SK-N-SH (cell line): ENCODE results near the gene KCNE3.

ENCODE experiments used
- FOSL2 ChIP-seq: IDR thresholded peaks from 2 replicates; pipeline ENCODE4 v1.4.0; 2012; ENCODE audit warnings: low read depth, mild to moderate bottlenecking, moderate library complexity, borderline replicate concordance
- POLR2AphosphoS5 ChIP-seq: IDR thresholded peaks from 2 replicates; pipeline ENCODE4 v1.6.1; 2012; ENCODE audit warnings: low read depth, low read length
- RFX5 ChIP-seq: IDR thresholded peaks from 2 replicates; pipeline ENCODE4 v1.6.1; 2012; ENCODE audit warnings: mild to moderate bottlenecking, improper control_type of control experiment, low read length
- SIN3A ChIP-seq: IDR thresholded peaks from 2 replicates; pipeline ENCODE4 v1.6.1; 2012; ENCODE audit warnings: low read depth, mild to moderate bottlenecking, low read length, moderate library complexity, borderline replicate concordance
- TAF1 ChIP-seq: IDR thresholded peaks from 2 replicates; pipeline ENCODE4 v1.6.1; 2012; ENCODE audit warnings: low read depth, mild to moderate bottlenecking, low read length, moderate library complexity, borderline replicate concordance
- TF ChIP-seq, protein P1 (sequence below): fragments of 150-350 bp; IDR thresholded peaks from 2 replicates; pipeline ENCODE4 v1.6.1; 2017; ENCODE audit warnings: antibody characterized with exemption, low read length, low read depth, borderline replicate concordance
- TF ChIP-seq, protein P2 (sequence below): fragments of 150-350 bp; IDR thresholded peaks from 2 replicates; pipeline ENCODE4 v1.6.1; 2016; ENCODE audit warnings: mild to moderate bottlenecking, low read depth, low read length

DNA sequence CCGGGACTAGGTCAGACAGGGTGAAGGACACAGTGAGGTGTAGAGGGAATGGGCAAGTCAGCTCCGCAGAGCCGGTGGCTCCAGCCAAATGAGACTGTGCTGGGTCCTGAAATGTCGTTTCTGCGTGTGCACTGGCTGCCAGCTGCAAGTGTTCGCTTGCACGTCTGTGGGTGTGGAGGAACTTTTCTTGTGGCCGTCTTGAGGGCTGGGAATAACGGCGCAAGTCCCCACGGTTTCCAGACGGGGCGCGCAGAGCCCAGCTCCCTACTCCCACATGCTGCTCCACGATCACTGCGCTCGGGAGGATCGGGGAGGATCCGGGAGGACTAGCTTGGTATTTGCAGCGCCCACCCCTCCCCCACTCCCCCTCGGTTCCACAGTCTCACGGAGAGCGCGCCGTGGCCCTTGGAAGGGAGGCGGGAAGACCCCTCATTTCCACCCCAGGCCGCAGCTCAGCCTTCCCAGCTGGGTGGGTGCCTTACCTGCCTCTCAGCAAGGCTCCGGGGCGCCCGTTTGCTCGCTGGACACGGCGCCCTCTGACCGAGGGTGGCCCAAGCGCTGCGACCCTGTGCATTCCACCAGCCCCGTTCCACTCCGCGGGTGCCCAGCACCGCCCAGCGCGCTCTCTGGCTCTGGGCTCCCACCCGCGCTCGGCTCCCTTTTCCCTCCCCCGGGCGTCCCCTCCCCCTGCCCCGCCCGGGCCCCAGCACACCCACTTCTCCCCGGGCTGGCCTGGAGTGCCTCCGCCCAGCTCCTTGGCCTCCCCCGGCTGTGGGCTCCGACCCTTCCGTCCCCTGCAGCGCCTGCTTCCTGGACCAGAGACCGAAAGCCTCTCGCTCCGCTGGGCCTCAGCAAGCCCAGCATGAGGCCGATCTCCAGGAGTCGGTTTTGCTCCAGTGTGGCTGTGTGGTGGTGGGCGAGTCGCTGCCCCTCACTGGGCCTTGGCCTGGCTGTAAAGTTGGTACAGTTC, at the start of gene KCNE3:
- TF ChIP-seq TAF1 (no peak), POLR2AphosphoS5 (no peak), FOSL2 (no peak), RFX5 (no peak), SIN3A (no peak)
- TF ChIP-seq, protein P1, sequence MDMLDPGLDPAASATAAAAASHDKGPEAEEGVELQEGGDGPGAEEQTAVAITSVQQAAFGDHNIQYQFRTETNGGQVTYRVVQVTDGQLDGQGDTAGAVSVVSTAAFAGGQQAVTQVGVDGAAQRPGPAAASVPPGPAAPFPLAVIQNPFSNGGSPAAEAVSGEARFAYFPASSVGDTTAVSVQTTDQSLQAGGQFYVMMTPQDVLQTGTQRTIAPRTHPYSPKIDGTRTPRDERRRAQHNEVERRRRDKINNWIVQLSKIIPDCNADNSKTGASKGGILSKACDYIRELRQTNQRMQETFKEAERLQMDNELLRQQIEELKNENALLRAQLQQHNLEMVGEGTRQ: no peak
- TF ChIP-seq, protein P2, sequence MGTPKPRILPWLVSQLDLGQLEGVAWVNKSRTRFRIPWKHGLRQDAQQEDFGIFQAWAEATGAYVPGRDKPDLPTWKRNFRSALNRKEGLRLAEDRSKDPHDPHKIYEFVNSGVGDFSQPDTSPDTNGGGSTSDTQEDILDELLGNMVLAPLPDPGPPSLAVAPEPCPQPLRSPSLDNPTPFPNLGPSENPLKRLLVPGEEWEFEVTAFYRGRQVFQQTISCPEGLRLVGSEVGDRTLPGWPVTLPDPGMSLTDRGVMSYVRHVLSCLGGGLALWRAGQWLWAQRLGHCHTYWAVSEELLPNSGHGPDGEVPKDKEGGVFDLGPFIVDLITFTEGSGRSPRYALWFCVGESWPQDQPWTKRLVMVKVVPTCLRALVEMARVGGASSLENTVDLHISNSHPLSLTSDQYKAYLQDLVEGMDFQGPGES: no peak
